ENCODE data around the gene MICAL3.

- no peak for TF ChIP-seq POLR2AphosphoS5 (IDR thresholded peaks at IDR 0.05; ENCODE audit: low read depth, low read length)
- no peak for TF ChIP-seq CTCF (IDR thresholded peaks at IDR 0.05)
- no peak for TF ChIP-seq SIN3A (IDR thresholded peaks at IDR 0.05; ENCODE audit: borderline replicate concordance, insufficient read depth, low read depth, low read length)
- no peak for TF ChIP-seq REST (IDR thresholded peaks at IDR 0.05; ENCODE audit: insufficient read depth in 1 of 2, low read depth in 2 of 2, low read length in 1 of 2)
Observed at GRCh38 chr22:17985606-17986005, 38.8 kb downstream of the MICAL3 start.

All from Panc1 (cell line).